H1 (cell line): Measurements from ENCODE around the gene CEP128. TPM values are rescaled to one million over a fixed set of nuclear protein-coding genes. Genes with fewer than 3 reads are reported as not detected.

Experiments
- CTCF ChIA-PET: fragments of 300-600 bp; sonication (Branson Sonifier 250); formaldehyde crosslinking; loops from one replicate; lab custom pipeline; 2021; ENCODE audit not compliant: partially characterized antibody; lab: Charles Lee
- POLR2A ChIA-PET: fragments of 300-600 bp; sonication (Branson Sonifier 250); formaldehyde crosslinking; loops from one replicate; lab custom pipeline; 2021; ENCODE audit warnings: inconsistent platforms; ENCODE audit not compliant: partially characterized antibody; lab: Charles Lee
- DNase-seq, 2 experiments: peaks; one replicate each; pipeline versions ENCODE4 v3.0.0 to v3.0.0-alpha.2; 2010 to 2022; ENCODE audit warnings: low spot score in 2 of 2, low read depth in 1 of 2, mixed read lengths in 1 of 2
- FAIRE-seq: peaks from 2 replicates; lab custom pipeline; 2011; peaks lifted over from hg19 to GRCh38; lab: Jason Lieb, UNC
- H2AFZ ChIP-seq: 2 replicates; pipeline ENCODE4 v1.8.1; 2012; ENCODE audit warnings: low read length, inconsistent platforms
- H2AK5ac ChIP-seq: 2 replicates; pipeline ENCODE4 v1.6.1; 2013; ENCODE audit warnings: low read depth, low read length
- H2BK120ac ChIP-seq: replicated peaks from 2 replicates; pipeline ENCODE3; 2013; ENCODE audit warnings: low read depth, low read length, inconsistent platforms
- H2BK12ac ChIP-seq: 2 replicates; pipeline ENCODE4 v1.6.1; 2013; ENCODE audit warnings: low read depth, low read length
- H2BK15ac ChIP-seq: 2 replicates; pipeline ENCODE4 v1.6.1; 2013; ENCODE audit warnings: low read length
- H2BK20ac ChIP-seq: 2 replicates; pipeline ENCODE4 v1.6.1; 2013; ENCODE audit warnings: low read length
- H2BK5ac ChIP-seq: 2 replicates; pipeline ENCODE4 v1.6.1; 2013; ENCODE audit warnings: low read depth, low read length
- H3K14ac ChIP-seq: 2 replicates; pipeline ENCODE4 v1.6.1; 2013; ENCODE audit warnings: inconsistent platforms; ENCODE audit not compliant: insufficient read length
- H3K18ac ChIP-seq: 2 replicates; pipeline ENCODE4 v1.6.1; 2013; ENCODE audit warnings: low read length; ENCODE audit errors: extremely low read depth
- H3K23ac ChIP-seq: 2 replicates; pipeline ENCODE4 v1.6.1; 2013; ENCODE audit warnings: inconsistent platforms; ENCODE audit not compliant: insufficient read length
- H3K23me2 ChIP-seq: 2 replicates; pipeline ENCODE4 v1.6.1; 2013; ENCODE audit warnings: low read depth, low read length
- H3K27ac ChIP-seq: 2 replicates; pipeline ENCODE4 v1.6.1; 2011; ENCODE audit warnings: low read depth, low read length, inconsistent platforms
- H3K27me3 ChIP-seq, 4 experiments: replicated peaks in 1 of 4; 1 replicate in 1 of 4; 2 replicates in 3 of 4; pipeline versions ENCODE4 v1.6.1 to v1.8.1; 2011 to 2013; ENCODE audit warnings: low read length in 3 of 4, mild to moderate bottlenecking in 3 of 4, inconsistent platforms in 2 of 4, mixed read lengths in 2 of 4, moderate library complexity in 1 of 4; ENCODE audit not compliant: control insufficient read depth in 3 of 4, insufficient read depth in 3 of 4; ENCODE audit errors: extremely low read depth in 1 of 4
- H3K36me3 ChIP-seq, 4 experiments: 2 replicates each; pipeline versions ENCODE4 v1.6.1 to v1.8.1; 2011 to 2013; ENCODE audit warnings: mild to moderate bottlenecking in 4 of 4, low read length in 3 of 4, moderate library complexity in 2 of 4, control low read depth in 1 of 4, inconsistent platforms in 1 of 4; ENCODE audit not compliant: insufficient read depth in 4 of 4, control insufficient read depth in 2 of 4
- H3K4ac ChIP-seq: replicated peaks from 2 replicates; pipeline ENCODE3; 2013; ENCODE audit warnings: low read length, low read depth, mixed read lengths, inconsistent platforms; ENCODE audit not compliant: insufficient read length
- H3K4me1 ChIP-seq, 4 experiments: replicated peaks in 1 of 4; 1 replicate in 1 of 4; 2 replicates in 3 of 4; pipeline versions ENCODE4 v1.6.1 to v1.8.1; 2011 to 2013; ENCODE audit warnings: low read length in 3 of 4, inconsistent platforms in 2 of 4, mixed read lengths in 1 of 4; ENCODE audit not compliant: insufficient read depth in 4 of 4, control insufficient read depth in 3 of 4
- H3K4me2 ChIP-seq, 2 experiments: 2 replicates each; pipeline versions ENCODE4 v1.6.1 to v1.8.1; 2011 to 2013; ENCODE audit warnings: low read depth in 2 of 2, low read length in 2 of 2, control low read depth in 1 of 2, inconsistent platforms in 1 of 2, mild to moderate bottlenecking in 1 of 2; ENCODE audit not compliant: insufficient read depth in 1 of 2
- H3K4me3 ChIP-seq, 4 experiments: fragments of 200-600, 300-600 bp in 1 of 4; sonication (generic), shearing (Covaris generic), sonication (Bioruptor Twin) in 1 of 4; 2 replicates each; pipeline versions ENCODE4 v1.5.1 to v1.8.1; 2011 to 2016; ENCODE audit warnings: low read length in 4 of 4, low read depth in 3 of 4, control low read depth in 2 of 4, inconsistent platforms in 2 of 4, mild to moderate bottlenecking in 2 of 4, mixed read lengths in 1 of 4, moderate library complexity in 1 of 4; ENCODE audit not compliant: insufficient read depth in 2 of 4; ENCODE audit errors: extremely low read depth in 1 of 4
- H3K56ac ChIP-seq: replicated peaks from 2 replicates; pipeline ENCODE3; 2013; ENCODE audit warnings: low read depth, mild to moderate bottlenecking, mixed read lengths, low read length, inconsistent platforms; ENCODE audit not compliant: insufficient read length
- H3K79me1 ChIP-seq: 2 replicates; pipeline ENCODE4 v1.6.1; 2013; ENCODE audit warnings: low read depth, low read length, control low read depth
- H3K79me2 ChIP-seq, 2 experiments: 2 replicates each; pipeline versions ENCODE4 v1.6.1 to v1.8.1; 2012 to 2013; ENCODE audit warnings: low read length in 2 of 2, mild to moderate bottlenecking in 2 of 2, inconsistent platforms in 1 of 2; ENCODE audit not compliant: insufficient read depth in 2 of 2, control insufficient read depth in 1 of 2
- H3K9ac ChIP-seq, 4 experiments: replicated peaks in 1 of 4; 1 replicate in 1 of 4; 2 replicates in 3 of 4; pipeline versions ENCODE4 v1.6.1 to v1.8.1; 2011 to 2013; ENCODE audit warnings: low read depth in 3 of 4, low read length in 3 of 4, control low read depth in 2 of 4, mild to moderate bottlenecking in 2 of 4, moderate library complexity in 2 of 4, inconsistent platforms in 1 of 4; ENCODE audit errors: extremely low read depth in 1 of 4
- H3K9me3 ChIP-seq, 2 experiments: 2 replicates each; pipeline versions ENCODE4 v1.6.1 to v1.8.1; 2012 to 2013; ENCODE audit warnings: mild to moderate bottlenecking in 2 of 2, moderate library complexity in 2 of 2, control low read depth in 1 of 2, inconsistent platforms in 1 of 2, low read depth in 1 of 2, low read length in 1 of 2, mixed read lengths in 1 of 2; ENCODE audit not compliant: insufficient read depth in 2 of 2
- H4K20me1 ChIP-seq, 2 experiments: replicated peaks in 1 of 2; 2 replicates each; pipeline versions ENCODE3 to v1.8.1; 2011 to 2013; ENCODE audit warnings: inconsistent platforms in 2 of 2, low read length in 2 of 2, mild to moderate bottlenecking in 1 of 2; ENCODE audit not compliant: insufficient read depth in 2 of 2, control insufficient read depth in 1 of 2
- H4K5ac ChIP-seq: 2 replicates; pipeline ENCODE4 v1.6.1; 2013; ENCODE audit warnings: low read length, low read depth, mixed read lengths, inconsistent platforms; ENCODE audit not compliant: insufficient read length
- H4K8ac ChIP-seq: 2 replicates; pipeline ENCODE4 v1.8.0; 2013; ENCODE audit warnings: mild to moderate bottlenecking, moderate library complexity, low read length, inconsistent platforms; ENCODE audit not compliant: insufficient read depth; ENCODE audit errors: extremely low read depth
- H4K91ac ChIP-seq: replicated peaks from 2 replicates; pipeline ENCODE3; 2013; ENCODE audit warnings: low read length, mixed read lengths, inconsistent platforms; ENCODE audit not compliant: insufficient read length
- BCL11A ChIP-seq, 2 experiments: IDR thresholded peaks; one replicate each; pipeline ENCODE4 v1.6.1; 2011; ENCODE audit warnings: low read depth in 2 of 2, low read length in 2 of 2, mild to moderate bottlenecking in 2 of 2
- CBX8 ChIP-seq: fragments of 300-800, 300-1000 bp; sonication (generic); IDR thresholded peaks from 2 replicates; pipeline ENCODE4 v1.7.1; 2016; ENCODE audit warnings: low read depth, low read length, borderline replicate concordance
- EGR1 ChIP-seq: IDR thresholded peaks from 2 replicates; pipeline ENCODE4 v1.6.1; 2011; ENCODE audit warnings: low read depth, low read length, borderline replicate concordance
- KDM1A ChIP-seq: fragments of 200-600, 300-600 bp; sonication (generic); IDR thresholded peaks from 2 replicates; pipeline ENCODE4 v1.7.1; 2016; ENCODE audit warnings: mild to moderate bottlenecking, low read length, borderline replicate concordance
- KDM4A ChIP-seq: IDR thresholded peaks from one replicate; pipeline ENCODE4 v1.7.1; 2012; ENCODE audit warnings: low read depth, mild to moderate bottlenecking, moderate library complexity, low read length, inconsistent platforms; ENCODE audit not compliant: severe bottlenecking
- RBBP5 ChIP-seq: IDR thresholded peaks from 2 replicates; pipeline ENCODE4 v1.7.1; 2012; ENCODE audit warnings: low read depth, mild to moderate bottlenecking, inconsistent platforms, low read length, moderate library complexity, borderline replicate concordance
- SIRT6 ChIP-seq: IDR thresholded peaks from one replicate; pipeline ENCODE4 v1.7.1; 2012; ENCODE audit warnings: low read length, inconsistent platforms
- SP1 ChIP-seq: IDR thresholded peaks from 2 replicates; pipeline ENCODE4 v1.6.1; 2011; ENCODE audit warnings: low read depth, low read length
- SP2 ChIP-seq: IDR thresholded peaks from 2 replicates; pipeline ENCODE4 v1.6.1; 2012; ENCODE audit warnings: mild to moderate bottlenecking, low read length, inconsistent platforms
- SUZ12 ChIP-seq: fragments of 200-600 bp; sonication (generic); IDR thresholded peaks from 2 replicates; pipeline ENCODE4 v1.6.1; 2012; ENCODE audit warnings: mild to moderate bottlenecking, inconsistent platforms, low read length, moderate library complexity, mixed read lengths
- TAF7 ChIP-seq: optimal IDR thresholded peaks from 2 replicates; pipeline ENCODE3; 2011; ENCODE audit warnings: low read depth, mild to moderate bottlenecking, inconsistent platforms, low read length, moderate library complexity, borderline replicate concordance
- TEAD4 ChIP-seq: IDR thresholded peaks from 2 replicates; pipeline ENCODE4 v1.6.1; 2012; ENCODE audit warnings: low read depth, low read length, inconsistent platforms, mixed read lengths
- ZNF274 ChIP-seq: IDR thresholded peaks from 2 replicates; pipeline ENCODE4 v1.7.0; 2012; ENCODE audit warnings: low read length, borderline replicate concordance; ENCODE audit errors: extremely low read depth
- WGBS, 2 experiments: shearing (Covaris generic) in 1 of 2; methylation state at CpG; one replicate each; pipeline versions ENCODE4 v1.1.6 to v1.1.7; 2013 to 2015; ENCODE audit warnings: low lambda C conversion rate in 2 of 2, mixed read lengths in 2 of 2, inconsistent platforms in 1 of 2, low coverage in 1 of 2, missing lambda C conversion rate in 1 of 2; ENCODE audit not compliant: insufficient replicate concordance in 2 of 2, insufficient coverage in 1 of 2, insufficient read length in 1 of 2; ENCODE audit errors: extremely low coverage in 1 of 2, missing lambda C conversion rate in 1 of 2; 5-methylcytosine and 5-hydroxymethylcytosine counted together
- polyA plus RNA-seq, 7 experiments: library from polyadenylated mRNA; depleted of rRNA in 3 of 7; stranded (reverse) in 5 of 7; unstranded in 2 of 7; fragments of >200 nt in 5 of 7; fragments of 200-250 nt in 2 of 7; gene quantifications; 1 replicate in 5 of 7; 2 replicates in 1 of 7; 4 replicates in 1 of 7; pipeline versions ENCODE4 v1.2.1 to v1.2.3, GENCODE V29; 2011 to 2013; ENCODE audit warnings: missing spikeins in 2 of 7, mixed read lengths in 2 of 7
- total RNA-seq: library from RNA; stranded (reverse); fragmentation: NEBNext Ultra II Directional; extraction: Animal tissue kit (Norgen Biotek cat#: 25700); gene quantifications from 2 replicates; pipeline ENCODE4 v1.2.1, GENCODE V29; 2021

The CEP128 gene
- total and polyA plus RNA-seq, 2 of the 8 experiments (the other 6 are each of a cell fraction or from before 2014, with no cell fraction given) = 1.9 to 17.0 TPM

GRCh38 chr14:80491131-80491530 is 450.4 kb downstream of the CEP128 start:
- no peak overlapping the region for H2BK5ac ChIP-seq
- no peaks in the 10 kb centered on the region for H3K36me3 ChIP-seq
- H2BK15ac ChIP-seq = no peak overlapping the region
- no peak overlapping the region for H2BK20ac ChIP-seq
- no peak overlapping the region for H3K9ac ChIP-seq
- H4K20me1 ChIP-seq = no peaks in the 10 kb centered on the region
- POLR2A ChIA-PET = no interaction called here
- no peak overlapping the region for H3K56ac ChIP-seq
- H4K91ac ChIP-seq = no peak overlapping the region
- no peak overlapping the region for H3K27ac ChIP-seq
- H3K4ac ChIP-seq = no peak overlapping the region
- no peaks in the 10 kb centered on the region for H3K9me3 ChIP-seq
- FAIRE-seq (no peak), DNase-seq (peak in 1 of 2 experiments; percentile 2)
- H2AK5ac ChIP-seq = no peak overlapping the region
- H4K8ac ChIP-seq = no peak overlapping the region
- H3K23ac ChIP-seq = no peak overlapping the region
- TF ChIP-seq BCL11A (IDR thresholded peaks at IDR 0.05; ENCODE audit: low read depth in 2 of 2, low read length in 2 of 2) (no peak), ZNF274 (no peak), TEAD4 (no peak), TAF7 (no peak), KDM1A (no peak), RBBP5 (no peak), KDM4A (no peak), SUZ12 (no peak), SIRT6 (no peak), CBX8 (no peak), EGR1 (no peak), SP1 (no peak), SP2 (no peak)
- no peaks in the 10 kb centered on the region for H3K27me3 ChIP-seq
- CTCF ChIA-PET = interaction anchor here (0.7 kb wide), 1 partner anchor 442 kb away, joined by 4 read pairs; no protein-coding TSS in a partner anchor
- no peaks in the 10 kb centered on the region for H3K79me1 ChIP-seq
- H3K4me3 ChIP-seq = no peak overlapping the region
- H3K79me2 ChIP-seq = no peaks in the 10 kb centered on the region
- WGBS, 2 experiments = 50% methylated on average over 4 of the region's 4 CpGs; no CpG with 5 or more reads in 1 of the 2 experiments
- H3K14ac ChIP-seq = no peak overlapping the region
- H3K18ac ChIP-seq = no peak overlapping the region
- no peak overlapping the region; a peak in 1 of 4 replicates for H3K4me2 ChIP-seq
- H3K23me2 ChIP-seq = no peaks in the 10 kb centered on the region
- no peak overlapping the region for H2BK12ac ChIP-seq
- H3K4me1 ChIP-seq = peaks cover 0 to 2% (median 0%) of the 10 kb centered on the region in 4 experiments; a peak in 1 of 7 replicates
- H4K5ac ChIP-seq = no peak overlapping the region
- H2BK120ac ChIP-seq = no peak overlapping the region
- H2AFZ ChIP-seq = no peak overlapping the region
